Bronchial smooth muscle cell (primary cell): ENCODE measurements around the gene TSHB. TPM values are rescaled to one million over a fixed set of nuclear protein-coding genes. Genes with fewer than 3 reads are reported as not detected.

Experiments used
- total RNA-seq: library from RNA; depleted of rRNA; stranded (reverse); fragments of >200 nt; gene quantifications from 2 replicates; pipeline ENCODE4 v1.2.1, GENCODE V29; 2014

TSHB gene
- total RNA-seq: not detected in 2 replicates

DNA sequence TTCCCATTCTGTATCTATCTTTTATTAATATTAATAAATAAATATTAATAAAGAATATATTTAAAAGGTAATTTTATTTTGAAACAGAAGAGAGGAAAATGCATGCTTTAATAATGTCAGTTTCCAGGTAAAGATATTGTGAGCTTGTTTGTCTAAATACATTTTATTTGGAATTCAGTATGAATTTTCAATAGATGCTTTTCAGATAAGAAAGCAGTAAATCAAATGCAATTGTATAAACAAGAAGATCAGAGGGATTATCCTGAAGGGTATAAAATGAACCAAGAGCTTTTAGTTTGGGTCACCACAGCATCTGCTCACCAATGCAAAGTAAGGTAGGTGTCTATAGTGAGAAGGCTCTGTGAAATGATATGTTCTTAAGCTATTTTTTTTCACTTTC, at the start of gene TSHB:
TSHB (plus strand) TSS at position 301 of the 400 bp plus-strand sequence. CDS start 3,537 bp downstream, outside the sequence.

Other genes starting within 250 kb of the TSHB start
- gene SIKE1, start 249.1 kb upstream of the TSHB start, total RNA-seq: 56.7 and 70.4 TPM in 2 replicates
- gene SYCP1, start 175.0 kb upstream of the TSHB start, total RNA-seq: not detected in 2 replicates
- not detected in 2 replicates for gene TSPAN2, start 59.7 kb downstream of the TSHB start, total RNA-seq